Stimulated activated naive CD8-positive, alpha-beta T cell treated with anti-CD3 and anti-CD28 coated beads, Interleukin-15, Interleukin-2, amounts not matched to agents 100 U/mL and 50 U/mL, for 24 hours (primary cell): ENCODE results near the gene SAMD14.

ENCODE experiments used
- ATAC-seq: fragments of 150-1000 bp; cut with Tn5 transposase; one replicate; pipeline ENCODE4 v1.10.0; 2021
- DNase-seq: peaks from one replicate; pipeline ENCODE4 v3.0.0; 2021

Gene SAMD14

DNA sequence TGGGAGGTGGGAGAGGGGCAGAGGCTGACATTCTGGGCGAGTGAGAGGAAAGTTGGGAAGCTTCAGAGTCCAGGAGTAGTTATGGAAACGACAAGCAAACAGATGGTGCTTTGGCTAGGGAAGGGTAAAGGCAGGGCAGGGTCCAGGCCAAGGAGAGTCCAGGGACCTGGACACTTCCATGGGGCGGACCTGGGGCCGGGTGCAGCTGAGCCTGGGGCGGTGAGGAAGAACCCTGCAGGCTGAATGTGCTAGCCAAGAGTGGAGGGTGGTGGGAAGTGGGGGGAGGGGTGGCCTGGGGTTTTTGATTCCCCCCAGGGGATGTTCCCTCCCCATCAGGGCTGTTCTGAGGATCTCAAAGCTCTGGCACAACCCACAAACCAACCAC is 17.9 kb upstream of the SAMD14 start:
- DNase-seq = peak; percentile 55
- ATAC-seq = no peak

DNA sequence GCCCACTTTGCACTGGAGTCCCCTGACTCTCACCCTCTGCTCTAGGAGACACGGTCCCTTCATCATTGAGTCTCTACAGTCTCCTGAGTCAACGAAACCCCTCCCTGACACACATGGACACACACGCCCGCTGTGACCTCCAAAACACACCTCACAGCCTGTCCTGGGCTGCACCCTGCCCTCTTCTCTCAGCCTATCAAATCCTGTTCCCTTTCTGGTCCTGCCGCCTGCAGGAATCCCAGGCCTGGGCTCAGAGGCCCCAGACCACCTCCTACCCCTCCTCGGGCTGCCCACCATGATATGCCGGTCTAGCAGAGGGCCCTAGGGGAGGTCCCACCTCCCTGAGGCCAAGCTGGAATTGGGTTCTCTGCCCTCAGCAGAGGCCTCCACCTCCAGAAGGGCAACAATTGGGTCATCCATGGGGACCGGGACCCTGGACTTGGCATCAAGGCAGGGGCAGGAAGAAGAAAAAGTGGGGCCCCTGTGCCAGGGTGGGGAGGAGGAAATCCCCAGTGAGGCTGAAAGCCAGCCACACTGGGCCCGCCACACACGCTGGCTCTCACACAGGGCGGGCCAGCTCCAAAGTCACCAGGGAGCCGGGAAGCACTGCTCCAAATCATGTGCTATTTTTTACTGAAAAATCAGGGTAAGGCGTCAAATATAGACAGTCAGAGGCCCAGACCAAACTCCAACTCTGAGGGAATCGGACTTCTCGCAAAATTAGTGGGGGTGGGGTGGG is 17.1 kb upstream of the SAMD14 start:
- peak; percentile 35 for DNase-seq
- no peak for ATAC-seq

DNA sequence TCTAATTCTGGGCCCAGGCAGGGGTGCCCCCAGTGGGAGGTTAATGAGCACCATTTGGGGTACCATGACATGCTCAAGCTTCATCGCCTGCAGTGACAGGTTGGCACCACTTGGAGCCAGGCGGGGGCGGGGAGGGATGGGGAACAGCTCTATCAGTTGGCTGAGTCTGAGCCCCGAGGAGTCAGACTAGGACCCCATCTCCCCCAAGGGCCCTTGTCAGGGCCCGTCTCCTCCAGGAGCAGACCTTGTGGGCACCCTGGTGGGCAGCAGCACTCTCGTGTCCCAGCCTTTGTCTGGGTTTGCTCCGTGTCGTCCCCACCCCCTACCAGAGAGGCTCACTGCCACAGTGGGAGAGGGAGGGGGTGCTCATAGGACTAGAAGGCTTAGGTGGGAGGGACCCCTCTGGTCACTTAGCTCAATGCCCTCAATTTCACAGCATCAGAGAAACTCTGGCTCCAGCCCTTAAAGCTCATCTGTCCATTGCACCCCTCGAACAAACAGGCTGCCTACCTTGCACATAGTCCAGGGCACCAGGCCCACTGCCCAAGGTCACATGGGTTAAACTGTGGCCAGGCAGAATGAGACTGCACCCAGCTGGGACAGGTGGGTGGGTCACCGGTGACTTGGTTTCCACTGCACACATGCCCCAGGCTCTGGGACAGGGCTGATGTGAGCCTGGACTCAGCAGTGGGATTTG is 16.4 kb upstream of the SAMD14 start:
- DNase-seq = peak; percentile 51

GRCh38 chr17:50145532-50146229 is 15.7 kb upstream of the SAMD14 start:
- no peak for ATAC-seq

More for the DNA sequence above, 16.4 kb upstream of the SAMD14 start:
- no peak for ATAC-seq

DNA sequence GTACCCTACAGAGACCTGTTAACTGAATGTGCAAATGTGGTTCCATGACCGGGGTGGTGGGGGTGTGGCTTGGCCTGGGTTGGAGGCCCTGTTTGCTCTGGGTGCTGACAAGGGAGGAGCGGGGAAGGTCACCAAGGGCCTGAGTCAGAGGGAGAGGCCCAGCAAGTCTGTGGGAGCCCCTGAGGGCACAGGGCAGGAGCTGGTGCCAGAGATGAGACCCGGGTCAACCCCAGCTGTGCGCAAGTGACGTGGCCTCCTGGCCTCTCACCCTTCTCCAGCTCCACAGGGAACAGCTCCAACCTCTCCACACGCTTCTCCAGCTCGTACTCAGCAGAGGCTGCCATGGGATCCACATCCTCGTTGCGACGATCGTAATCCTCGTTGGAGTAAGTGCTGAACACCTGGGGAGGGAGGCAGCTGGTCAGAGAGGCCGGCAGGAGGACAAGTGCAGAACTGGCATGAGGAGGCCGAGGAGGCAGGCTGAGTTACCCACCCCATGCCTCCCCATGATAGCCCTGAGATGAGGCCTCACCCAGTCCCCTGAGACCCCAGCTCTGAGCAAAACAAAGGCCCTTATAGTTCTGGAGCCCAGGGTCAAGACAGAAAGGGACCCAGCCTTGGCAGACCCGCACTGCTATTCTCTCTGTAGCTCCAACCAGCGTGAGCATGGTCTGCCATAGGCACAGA is 15.0 kb upstream of the SAMD14 start:
- ATAC-seq (peak; percentile 3), DNase-seq (peak; percentile 55)

More at GRCh38 chr17:50145532-50146229, 15.7 kb upstream of the SAMD14 start:
- no peak for DNase-seq

DNA sequence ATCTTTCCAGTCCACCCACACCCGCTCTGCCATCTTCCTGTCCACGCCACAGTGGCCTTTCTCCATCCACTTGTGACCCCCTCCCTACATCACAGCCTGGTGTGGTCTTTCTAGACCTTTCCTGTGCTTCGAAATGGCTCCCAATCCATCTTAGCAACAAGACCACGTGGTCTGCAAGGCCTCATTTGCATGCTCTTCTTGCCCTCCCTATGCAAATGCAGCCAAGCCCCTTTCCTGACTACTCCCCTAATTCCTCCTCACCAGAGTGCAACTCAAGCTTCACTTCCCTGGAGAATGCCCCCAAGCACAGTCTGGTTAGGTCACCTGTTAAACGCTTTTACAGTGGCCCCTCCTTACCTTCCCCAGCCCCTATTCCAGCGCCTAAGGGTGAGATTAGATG is 14.4 kb upstream of the SAMD14 start:
- ATAC-seq = no peak
- no peak for DNase-seq

GRCh38 chr17:50143461-50144176 is 13.7 kb upstream of the SAMD14 start:
- no peak for ATAC-seq
- no peak for DNase-seq

GRCh38 chr17:50141745-50142110 is 11.8 kb upstream of the SAMD14 start:
- no peak for DNase-seq
- no peak for ATAC-seq

DNA sequence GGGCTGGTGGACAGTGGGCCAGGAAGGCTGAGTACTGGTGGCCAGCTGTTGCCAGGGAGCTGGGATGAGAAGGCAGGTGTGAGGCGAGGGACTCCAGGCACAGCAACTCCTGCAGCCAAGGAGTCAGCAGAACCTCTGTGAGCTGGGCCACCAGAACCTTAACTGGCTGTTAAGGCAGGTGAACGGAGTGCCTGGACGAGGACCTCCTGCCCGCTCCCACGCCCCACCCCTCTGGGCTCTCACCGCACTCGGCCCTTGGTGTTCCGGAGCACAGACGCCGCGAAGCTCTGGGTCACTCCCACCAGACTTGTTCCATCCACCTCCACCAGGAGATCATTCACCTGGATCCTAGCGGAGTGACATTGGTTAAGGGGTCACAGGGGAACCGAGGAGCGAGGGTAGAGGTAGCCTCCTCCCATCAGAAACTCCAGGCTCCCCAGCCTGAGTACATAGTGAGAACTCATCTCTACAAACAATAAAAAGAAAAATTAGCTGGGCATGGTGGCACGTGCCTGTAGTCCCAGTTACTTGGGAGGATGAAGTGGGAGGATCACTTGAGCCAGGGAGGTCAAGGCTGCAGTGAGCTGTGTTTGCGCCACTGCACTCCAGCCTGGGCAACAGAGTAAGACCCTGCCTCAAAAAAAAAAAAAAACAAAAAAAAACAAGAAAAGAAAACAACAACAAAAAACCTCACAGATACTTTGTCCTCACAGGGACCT is 11.2 kb upstream of the SAMD14 start:
- DNase-seq = no peak
- no peak for ATAC-seq

- DNase-seq = peak; percentile 85
- peak; percentile 76 for ATAC-seq
Observed at GRCh38 chr17:50139950-50140885, 10.3 kb upstream of the SAMD14 start.

DNA sequence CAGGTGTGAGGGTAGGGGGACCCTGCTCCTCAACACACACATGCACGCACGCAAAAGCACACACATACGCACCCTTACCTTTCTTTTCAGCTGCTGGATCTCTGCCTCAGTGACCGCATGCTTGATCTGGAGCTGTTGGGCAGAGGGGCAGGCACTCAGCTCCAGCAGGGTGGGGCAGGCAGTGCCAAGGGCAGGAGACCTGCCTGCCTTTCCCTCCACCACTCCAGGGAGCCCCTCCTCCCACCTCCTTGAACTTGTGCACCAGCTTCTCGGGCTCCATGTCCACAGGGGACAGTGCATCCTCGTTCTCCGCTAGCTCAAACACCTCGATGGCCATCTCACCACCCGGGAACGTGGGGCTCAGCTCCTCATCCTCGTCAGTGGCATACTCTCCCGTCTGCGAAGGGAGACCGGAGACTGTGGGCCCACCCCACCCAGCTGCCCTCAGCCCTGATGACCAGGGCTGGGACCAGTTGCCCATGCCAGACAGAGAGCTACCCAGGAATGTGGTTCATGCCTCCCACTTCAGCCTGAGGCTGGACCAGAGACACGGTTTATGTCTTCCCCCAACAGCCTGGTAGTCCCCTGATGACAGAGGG is 9.3 kb upstream of the SAMD14 start:
- ATAC-seq (no peak), DNase-seq (no peak)

GRCh38 chr17:50137042-50137441 is 7.1 kb upstream of the SAMD14 start:
- no peak for ATAC-seq
- DNase-seq = no peak

DNA sequence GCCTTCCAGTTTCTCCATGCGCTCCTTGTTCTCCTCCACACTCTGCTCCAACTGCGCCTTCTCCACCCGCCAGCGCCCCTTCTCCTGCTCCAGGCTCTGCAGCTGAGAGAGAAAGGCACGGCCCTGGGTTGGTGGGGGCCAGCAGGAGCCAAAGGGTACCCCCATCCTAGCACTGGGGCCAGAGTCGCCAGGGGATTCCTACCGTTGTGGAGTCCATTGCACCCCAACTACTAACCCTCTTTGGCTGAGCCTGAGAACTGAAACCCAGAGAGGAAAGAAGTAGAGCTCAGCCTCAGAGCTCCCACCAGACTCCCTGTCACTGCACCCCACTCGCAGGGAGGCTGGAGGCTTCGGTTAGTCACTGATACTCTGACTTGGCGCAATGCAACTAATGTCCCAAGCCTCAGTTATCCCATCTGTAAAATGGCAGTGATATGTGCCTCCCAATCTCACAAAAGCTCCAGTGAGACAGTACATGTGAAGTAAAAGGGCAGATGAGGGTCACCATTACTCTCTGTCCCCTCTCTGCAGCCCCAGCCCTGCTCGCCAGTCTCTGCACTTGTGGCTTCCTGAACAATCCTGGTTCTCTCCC is 6.2 kb upstream of the SAMD14 start:
- DNase-seq (no peak), ATAC-seq (no peak)

DNA sequence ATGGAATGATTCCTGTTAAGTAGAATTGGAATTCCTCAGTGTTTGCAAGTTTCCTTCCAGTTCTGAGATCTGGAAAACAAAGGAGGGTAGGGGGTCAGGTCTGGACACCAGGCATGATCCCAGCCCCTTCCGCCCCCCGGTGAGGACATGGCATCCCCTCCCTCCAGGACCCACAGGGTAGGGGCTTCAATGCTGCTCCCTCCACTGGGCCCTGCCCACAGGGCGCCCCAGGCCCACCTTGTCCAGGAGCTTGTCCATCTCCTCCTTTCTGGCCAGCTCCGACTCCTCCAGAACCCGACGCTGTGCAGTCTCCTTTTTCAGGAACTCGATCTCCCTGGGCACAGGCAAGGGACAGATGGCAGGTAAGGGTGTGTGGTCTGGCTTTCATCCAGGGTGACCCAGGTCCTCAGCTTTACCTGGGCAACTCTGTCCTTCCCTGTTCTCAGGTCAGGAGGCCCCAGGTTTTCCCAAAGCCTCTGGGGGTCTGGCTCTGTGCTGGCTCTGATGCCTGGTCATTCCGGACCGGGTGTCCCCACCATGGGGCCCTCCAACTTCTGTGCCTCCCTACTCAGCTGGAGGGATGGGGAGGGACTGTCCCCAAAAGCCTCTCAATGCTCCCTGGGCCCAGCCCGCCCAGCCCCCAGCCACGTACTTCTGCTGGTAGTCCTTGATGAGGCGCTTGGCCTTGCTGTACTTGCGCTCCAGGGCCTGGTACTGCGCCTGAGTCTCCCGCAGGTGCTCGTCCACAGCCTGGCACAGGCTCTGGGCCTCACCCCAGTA is 5.5 kb upstream of the SAMD14 start:
- DNase-seq = no peak

DNA sequence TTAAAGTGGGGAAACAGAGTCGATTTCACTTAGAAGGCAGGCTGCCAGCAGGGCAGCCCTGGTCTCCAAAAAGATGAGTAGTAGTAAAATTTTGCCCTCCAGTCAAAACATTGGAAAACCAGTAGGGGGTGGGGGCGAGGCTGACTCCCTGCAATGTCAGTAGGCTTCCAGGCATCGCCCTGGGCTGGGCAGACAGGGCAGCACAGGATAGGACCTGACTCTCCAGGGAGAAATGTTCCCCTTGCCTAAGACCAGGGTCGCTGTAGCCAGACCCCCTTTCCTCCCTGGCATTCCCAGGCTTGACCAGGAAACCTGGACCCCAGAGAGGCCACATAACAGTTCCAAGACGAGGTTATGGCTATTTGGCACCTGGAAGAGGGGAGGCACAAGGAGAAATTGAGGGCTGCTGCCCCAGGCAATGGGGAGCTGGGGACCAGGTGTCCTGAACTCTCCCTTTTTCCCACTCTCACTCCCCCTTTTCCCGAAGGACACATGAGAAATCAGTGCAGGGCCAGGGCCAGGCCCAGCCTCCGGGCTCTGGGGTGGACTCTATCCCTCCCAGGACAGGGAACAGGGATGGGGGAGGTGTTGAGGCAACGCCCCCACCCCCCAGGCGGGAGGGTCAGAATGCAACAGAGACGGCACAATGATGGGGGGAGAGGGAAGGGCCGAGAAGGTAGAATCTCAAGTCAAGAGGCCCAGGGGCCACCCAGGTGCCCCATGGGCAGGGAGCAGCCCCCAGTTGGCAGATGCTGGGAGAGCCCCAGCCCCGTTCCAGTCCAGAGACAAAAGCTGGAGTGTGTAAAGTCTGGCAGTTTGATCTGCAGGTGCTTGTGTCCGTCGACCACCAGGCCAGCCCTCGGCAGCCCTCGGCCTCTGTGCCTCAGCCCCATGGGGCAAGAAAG is 4.5 kb upstream of the SAMD14 start:
- no peak for DNase-seq
- ATAC-seq = no peak

More for the DNA sequence above, 5.5 kb upstream of the SAMD14 start:
- no peak for ATAC-seq

DNA sequence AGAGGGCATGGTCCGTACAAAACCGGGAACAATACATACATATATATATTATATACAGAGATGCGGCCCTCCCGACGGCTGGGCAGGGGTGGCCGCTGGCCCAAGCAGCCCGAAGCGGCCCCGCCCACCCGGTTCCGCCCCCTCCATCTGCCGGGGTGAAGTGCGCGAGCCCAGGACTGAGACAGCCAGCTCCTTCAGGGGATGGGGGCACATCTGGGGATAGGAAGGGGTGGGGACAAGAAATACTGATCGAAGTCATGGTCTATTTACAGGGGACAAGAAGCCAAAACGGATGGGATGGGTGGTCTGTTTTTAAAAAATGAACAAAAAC is 3.8 kb upstream of the SAMD14 start:
- DNase-seq (no peak), ATAC-seq (no peak)

GRCh38 chr17:50133028-50133768 is 3.2 kb upstream of the SAMD14 start:
- no peak for ATAC-seq
- DNase-seq = no peak
